GM20431 (cell line): ENCODE results near the gene SART3.

Experiments used
- in situ Hi-C: fragments of 300-500 bp; cut with MseI, MboI; formaldehyde crosslinking; loops from one replicate; pipeline ENCODE4 v1.15.0; 2020; ENCODE audit warnings: low sequenced_read_pairs; ENCODE audit not compliant: unreplicated experiment

SART3 gene

GRCh38 chr12:108473400-108474055, 87.4 kb downstream of the SART3 start:
- in situ Hi-C loops = loop anchor here (25.0 kb wide), 1 partner anchor 236 kb away; no protein-coding TSS in a partner anchor
